K562 (cell line): ENCODE results near the gene STING1. TPM values are rescaled to one million over a fixed set of nuclear protein-coding genes. Genes with fewer than 3 reads are reported as not detected.
"Not testable (repeated sequence)": the region's sequence is repeated elsewhere in the genome, so short reads cannot be mapped to it uniquely, and the experiment has no call there.

Source experiments
- CREB3 ChIP-seq: fragments of 450-650 bp; conservative IDR thresholded peaks from 2 replicates; pipeline ENCODE4 v1.6.1; 2016; ENCODE audit warnings: missing genetic modification characterization, low read depth, mild to moderate bottlenecking, missing compliant biosample characterization, moderate library complexity
- FOXP4 ChIP-seq: sonication (generic); formaldehyde crosslinking; IDR thresholded peaks from 2 replicates; pipeline ENCODE4 v1.8.0; 2022; ENCODE audit warnings: mild to moderate bottlenecking, missing genetic modification reagents, borderline replicate concordance
- HDAC1 ChIP-seq, 2 experiments: fragments of 450-650 bp; IDR thresholded peaks; 2 replicates each; pipeline ENCODE4 v1.6.1; 2016 to 2017; ENCODE audit warnings: inconsistent platforms in 1 of 2, mild to moderate bottlenecking in 1 of 2, moderate library complexity in 1 of 2
- HDAC2 ChIP-seq: fragments of 450-650 bp; IDR thresholded peaks from 2 replicates; pipeline ENCODE4 v1.6.1; 2016; ENCODE audit warnings: mild to moderate bottlenecking
- KDM4B ChIP-seq, 2 experiments: fragments of 450-650 bp in 1 of 2; sonication (generic) in 1 of 2; IDR thresholded peaks; 2 replicates each; pipeline ENCODE4 v1.6.1; 2016 to 2017; ENCODE audit warnings: borderline replicate concordance in 2 of 2, antibody characterized with exemption in 1 of 2, low read depth in 1 of 2, mild to moderate bottlenecking in 1 of 2
- MAZ ChIP-seq, 2 experiments: fragments of 450-650 bp in 1 of 2; sonication (generic) in 1 of 2; formaldehyde crosslinking; IDR thresholded peaks in 1 of 2; conservative IDR thresholded peaks in 1 of 2; 2 replicates each; pipeline versions ENCODE4 v1.4.0 to v1.5.0; 2020; ENCODE audit warnings: mild to moderate bottlenecking in 1 of 2, missing genetic modification reagents in 1 of 2
- MNT ChIP-seq, 2 experiments: fragments of 450-650 bp; conservative IDR thresholded peaks; 2 replicates each; pipeline ENCODE4 v1.6.1; 2017; ENCODE audit warnings: mild to moderate bottlenecking in 2 of 2, moderate library complexity in 2 of 2
- MYC ChIP-seq, 2 experiments: fragments of 250-450 bp in 1 of 2; sonication (Bioruptor Pico) in 1 of 2; IDR thresholded peaks; 2 replicates each; pipeline versions ENCODE4 v1.5.1 to v1.6.1; 2012 to 2021; ENCODE audit warnings: low read depth in 2 of 2, borderline replicate concordance in 1 of 2, improper control_type of control experiment in 1 of 2, low read length in 1 of 2, mild to moderate bottlenecking in 1 of 2, moderate library complexity in 1 of 2
- RAD21 ChIP-seq, 2 experiments: fragments of 250-450 bp in 1 of 2; fragments of 450-650 bp in 1 of 2; sonication (Bioruptor Pico) in 1 of 2; formaldehyde crosslinking in 1 of 2; IDR thresholded peaks in 1 of 2; conservative IDR thresholded peaks in 1 of 2; 2 replicates each; pipeline versions ENCODE4 v1.4.0 to v1.8.0; 2020 to 2022; ENCODE audit warnings: mild to moderate bottlenecking in 2 of 2, moderate library complexity in 1 of 2
- RCOR1 ChIP-seq, 2 experiments: IDR thresholded peaks; 2 replicates each; pipeline ENCODE4 v1.6.1; 2012; ENCODE audit warnings: low read depth in 2 of 2, low read length in 2 of 2, borderline replicate concordance in 1 of 2, improper control_type of control experiment in 1 of 2
- SMAD3 ChIP-seq: fragments of 450-650 bp; formaldehyde crosslinking; conservative IDR thresholded peaks from 2 replicates; pipeline ENCODE4 v1.4.0; 2020; ENCODE audit warnings: mild to moderate bottlenecking
- SMARCC2 ChIP-seq: fragments of 450-650 bp; IDR thresholded peaks from 2 replicates; pipeline ENCODE4 v1.6.1; 2017; ENCODE audit warnings: antibody characterized with exemption, moderate library complexity, mild to moderate bottlenecking, low read depth
- YY1 ChIP-seq, 3 experiments: IDR thresholded peaks; 2 replicates each; pipeline ENCODE4 v1.6.1; 2011; ENCODE audit warnings: low read length in 2 of 3, mild to moderate bottlenecking in 2 of 3, moderate library complexity in 2 of 3, borderline replicate concordance in 1 of 3, control low read depth in 1 of 3, low read depth in 1 of 3; ENCODE audit not compliant: insufficient read depth in 3 of 3, insufficient replicate concordance in 2 of 3, control insufficient read depth in 1 of 3, insufficient read length in 1 of 3; ENCODE audit errors: extremely low read depth in 1 of 3
- ZFX ChIP-seq: sonication (generic); formaldehyde crosslinking; IDR thresholded peaks from 2 replicates; pipeline ENCODE4 v1.8.0; 2022; ENCODE audit warnings: mild to moderate bottlenecking, missing genetic modification reagents, moderate library complexity
- ZNF395 ChIP-seq: fragments of 200-800 bp; sonication (Bioruptor generic); IDR thresholded peaks from 2 replicates; pipeline ENCODE4 v1.6.1; 2017; ENCODE audit warnings: missing genetic modification characterization, missing compliant biosample characterization
- polyA plus RNA-seq, 8 experiments: library from polyadenylated mRNA; depleted of rRNA in 4 of 8; stranded (reverse) in 5 of 8; unstranded in 3 of 8; fragments of >200 nt; fragmentation: Nextera tagmentation in 2 of 8; fragmentation: Illumina TruSeq in 1 of 8; extraction: Ambion mirVana in 2 of 8; extraction: Trizol in 1 of 8; gene quantifications; 2 replicates each; pipeline versions ENCODE4 v1.2.1 to v1.2.3, GENCODE V29; 2011 to 2014; ENCODE audit warnings: inconsistent platforms in 1 of 8, missing spikeins in 1 of 8
- total RNA-seq, 7 experiments: library from RNA; depleted of rRNA in 6 of 7; stranded (reverse); fragments of >200 nt in 6 of 7; fragmentation: Illumina TruSeq in 2 of 7; extraction: Trizol in 2 of 7; gene quantifications; 2 replicates each; pipeline versions ENCODE4 v1.2.1 to v1.2.3, GENCODE V29; 2011 to 2021; ENCODE audit warnings: low replicate concordance in 1 of 7

STING1 gene
- total and polyA plus RNA-seq, 9 of the 15 experiments (the other 6 are each of a cell fraction or from before 2014, with no cell fraction given) = 20.8 to 69.1 (median 44.7) TPM

GRCh38 chr5:139478657-139479423, 3.7 kb downstream of the STING1 start (continued):
- TF ChIP-seq RCOR1 (IDR thresholded peaks at IDR 0.05; ENCODE audit: borderline replicate concordance in 1 of 2, low read depth in 2 of 2, low read length in 2 of 2) = 0 out of 4 replicates have a peak, but pooled peaks of 1 of the 2 experiments have one; percentile 22
- TF ChIP-seq FOXP4 = peak; percentile 77
- TF ChIP-seq HDAC1 (IDR thresholded peaks at IDR 0.05) = peak in 1 of 2 experiments; percentile 42; a peak in 1 of 4 replicates
- TF ChIP-seq HDAC2 = 0 out of 2 replicates have a peak, but pooled peaks have one; percentile 36
- TF ChIP-seq ZNF395 (CRISPR knock-in tag) = peak; percentile 72; the same call in 1 of the 2 replicates
- TF ChIP-seq YY1 (IDR thresholded peaks at IDR 0.05; ENCODE audit: borderline replicate concordance in 1 of 3, control insufficient read depth in 1 of 3, extremely low read depth in 1 of 3, insufficient read depth in 3 of 3, insufficient read length in 1 of 3, insufficient replicate concordance in 2 of 3, low read depth in 1 of 3, low read length in 2 of 3) = peak in 1 of 3 experiments; percentile 38
- 0 out of 2 replicates have a peak, but pooled peaks have one; percentile 27 for TF ChIP-seq MYC (IDR thresholded peaks at IDR 0.05; ENCODE audit: low read depth, low read length)
- not testable (repeated sequence) for TF ChIP-seq MYC (CRISPR knock-in tag; IDR thresholded peaks at IDR 0.05; ENCODE audit: borderline replicate concordance, low read depth)
- peak; percentile 16 to 45; a peak in 2 of 4 replicates for TF ChIP-seq RAD21 (CRISPR knock-in tag; conservative IDR thresholded peaks at IDR 0.05 in 1 of 2, IDR thresholded peaks at IDR 0.05 in 1 of 2)
- peak; percentile 57; the same call in 1 of the 2 replicates for TF ChIP-seq SMARCC2
- peak; percentile 32 to 47; a peak in 3 of 4 replicates for TF ChIP-seq MAZ (CRISPR knock-in tag; conservative IDR thresholded peaks at IDR 0.05 in 1 of 2, IDR thresholded peaks at IDR 0.05 in 1 of 2)
- TF ChIP-seq KDM4B (IDR thresholded peaks at IDR 0.05; ENCODE audit: borderline replicate concordance in 2 of 2, low read depth in 1 of 2) = 0 out of 4 replicates have a peak, but pooled peaks of 1 of the 2 experiments have one; percentile 51
- peak; percentile 65; the same call in 1 of the 2 replicates for TF ChIP-seq CREB3 (tag)
- peak in 1 of 2 experiments; percentile 24; a peak in 1 of 4 replicates for TF ChIP-seq MNT (conservative IDR thresholded peaks at IDR 0.05)
- 0 out of 2 replicates have a peak, but pooled peaks have one; percentile 2 for TF ChIP-seq SMAD3
- TF ChIP-seq ZFX (CRISPR knock-in tag) = peak; percentile 49
